HTERT RPE-1 (cell line): Measurements from ENCODE around the gene SHLD1.
"Not testable (repeated sequence)": the region's sequence is repeated elsewhere in the genome, so short reads cannot be mapped to it uniquely, and the experiment has no call there.

Experiments
- in situ Hi-C: fragments of 300-500 bp; cut with MboI; formaldehyde crosslinking; loops from 4 replicates; pipeline ENCODE4 v1.14.3; 2020; ENCODE audit warnings: low sequenced_read_pairs

Gene SHLD1

DNA sequence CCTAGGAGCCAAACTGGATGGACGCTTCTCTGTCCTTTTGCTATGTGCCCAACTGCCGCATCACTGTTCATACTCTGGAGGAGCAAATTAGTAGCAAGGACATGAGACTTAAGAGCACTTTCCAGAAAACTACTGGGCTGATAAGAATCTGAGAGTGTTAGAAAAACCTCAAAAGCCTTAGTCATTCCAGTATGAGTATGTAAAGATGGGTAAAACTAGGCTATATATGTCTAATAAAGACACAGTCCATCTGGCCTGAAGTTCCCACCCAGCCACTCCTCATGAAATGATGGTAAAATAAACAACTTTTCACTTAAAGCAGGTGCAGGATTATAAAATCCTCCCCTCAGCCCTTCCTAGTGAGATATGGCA lies 30.6 kb downstream of the SHLD1 start:
- in situ Hi-C loops: no loop called here

DNA sequence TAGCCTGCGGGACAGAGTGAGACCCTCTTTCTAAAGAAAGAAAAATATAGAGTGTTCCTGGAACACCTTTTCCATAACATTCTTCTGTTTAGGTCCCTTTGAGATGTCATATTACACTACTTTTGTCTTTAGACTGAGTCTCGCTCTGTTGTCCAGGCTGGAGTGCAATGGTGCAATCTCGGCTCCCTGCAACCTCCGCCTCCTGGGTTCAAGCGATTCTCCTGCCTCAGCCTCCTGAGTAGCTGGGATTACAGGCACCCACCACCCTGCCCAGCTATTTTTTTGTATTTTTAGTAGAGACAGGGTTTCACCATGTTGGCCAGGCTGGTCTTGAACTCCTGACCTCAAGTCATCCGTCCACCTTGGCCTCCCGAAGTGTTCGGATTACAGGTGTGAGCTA lies 31.2 kb downstream of the SHLD1 start:
- in situ Hi-C loops: not testable (repeated sequence)

DNA sequence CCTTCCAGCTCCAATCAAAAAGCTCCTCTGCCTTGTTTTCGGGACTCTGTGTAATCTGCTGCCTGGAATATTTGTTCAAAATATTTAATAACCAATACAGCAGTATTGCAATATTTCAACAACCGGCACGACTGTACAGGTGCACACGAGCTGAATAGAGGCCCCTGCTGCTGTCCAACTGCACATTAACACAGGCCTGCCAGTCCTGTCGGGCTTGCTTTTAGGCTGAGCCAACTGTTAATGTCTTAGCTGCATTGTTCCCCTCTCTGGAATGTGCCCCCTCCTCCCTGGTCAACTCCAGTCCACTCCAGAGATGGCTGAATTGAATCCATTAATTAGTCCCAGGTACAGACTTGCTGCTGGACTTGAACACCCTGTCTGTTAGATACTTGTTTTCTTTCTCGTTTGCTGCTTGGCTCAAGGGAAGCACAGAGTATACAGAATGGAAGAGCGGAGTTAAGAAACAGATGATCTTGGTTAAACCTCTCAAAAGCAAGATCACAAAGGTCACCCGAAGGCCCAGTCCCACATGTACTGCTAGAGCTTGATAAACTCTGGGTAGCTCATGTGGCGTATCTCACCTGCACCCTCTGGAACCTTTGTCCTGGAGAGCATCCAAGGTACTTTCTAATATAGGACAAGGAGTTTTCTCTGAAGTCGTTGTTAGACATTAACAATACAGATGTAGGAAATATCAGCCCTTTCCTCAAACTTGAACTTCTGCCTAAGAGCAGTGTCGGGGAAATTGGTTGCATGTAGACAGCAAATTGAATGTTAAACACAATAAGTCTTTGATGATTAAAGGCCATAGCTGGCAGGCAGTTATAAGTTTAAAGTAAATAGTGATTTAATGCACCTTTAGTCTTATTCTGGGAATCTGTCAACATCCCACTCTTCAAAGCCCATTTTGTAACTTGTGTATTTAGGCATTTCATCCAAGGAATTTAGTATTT lies 31.9 kb downstream of the SHLD1 start:
- in situ Hi-C loops: no loop called here

DNA sequence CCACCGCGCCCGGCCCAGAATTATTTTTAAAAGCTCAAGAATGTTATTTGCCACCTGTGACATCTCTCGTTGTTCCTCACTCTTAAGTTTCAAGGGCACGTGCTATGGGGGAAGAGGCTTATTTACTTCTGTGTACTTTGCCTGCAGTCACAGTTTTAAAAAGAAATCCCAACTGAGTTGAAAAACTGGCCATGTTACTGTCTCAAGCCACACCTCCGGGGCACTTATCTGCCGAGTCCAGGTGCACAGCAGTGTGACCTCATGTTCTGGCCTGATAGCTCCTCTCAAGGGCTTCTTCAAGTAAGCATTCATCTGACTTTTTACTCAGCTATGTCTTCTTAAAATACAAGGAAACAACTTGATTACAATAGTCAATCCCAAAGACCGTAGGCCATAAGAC lies 34.5 kb downstream of the SHLD1 start:
- in situ Hi-C loops: no loop called here

DNA sequence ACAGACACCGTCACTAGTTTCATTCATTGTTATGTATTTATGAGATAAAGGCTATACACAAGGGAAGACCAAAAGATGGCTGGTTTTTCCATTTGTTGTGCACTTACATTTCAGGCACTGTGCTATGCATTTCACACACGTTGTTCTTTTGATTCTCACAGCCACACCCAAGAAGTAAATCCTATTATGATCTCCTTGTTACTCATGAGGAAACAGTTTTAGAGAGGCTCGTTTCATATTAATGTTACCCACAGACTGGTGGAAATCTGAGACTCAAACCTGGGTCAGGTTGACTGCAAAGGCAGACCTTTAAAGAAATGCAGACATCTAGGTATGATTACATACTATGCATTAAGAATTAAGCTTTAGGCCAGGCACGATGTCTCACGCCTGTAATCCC lies 34.9 kb downstream of the SHLD1 start:
- in situ Hi-C loops: no loop called here

DNA sequence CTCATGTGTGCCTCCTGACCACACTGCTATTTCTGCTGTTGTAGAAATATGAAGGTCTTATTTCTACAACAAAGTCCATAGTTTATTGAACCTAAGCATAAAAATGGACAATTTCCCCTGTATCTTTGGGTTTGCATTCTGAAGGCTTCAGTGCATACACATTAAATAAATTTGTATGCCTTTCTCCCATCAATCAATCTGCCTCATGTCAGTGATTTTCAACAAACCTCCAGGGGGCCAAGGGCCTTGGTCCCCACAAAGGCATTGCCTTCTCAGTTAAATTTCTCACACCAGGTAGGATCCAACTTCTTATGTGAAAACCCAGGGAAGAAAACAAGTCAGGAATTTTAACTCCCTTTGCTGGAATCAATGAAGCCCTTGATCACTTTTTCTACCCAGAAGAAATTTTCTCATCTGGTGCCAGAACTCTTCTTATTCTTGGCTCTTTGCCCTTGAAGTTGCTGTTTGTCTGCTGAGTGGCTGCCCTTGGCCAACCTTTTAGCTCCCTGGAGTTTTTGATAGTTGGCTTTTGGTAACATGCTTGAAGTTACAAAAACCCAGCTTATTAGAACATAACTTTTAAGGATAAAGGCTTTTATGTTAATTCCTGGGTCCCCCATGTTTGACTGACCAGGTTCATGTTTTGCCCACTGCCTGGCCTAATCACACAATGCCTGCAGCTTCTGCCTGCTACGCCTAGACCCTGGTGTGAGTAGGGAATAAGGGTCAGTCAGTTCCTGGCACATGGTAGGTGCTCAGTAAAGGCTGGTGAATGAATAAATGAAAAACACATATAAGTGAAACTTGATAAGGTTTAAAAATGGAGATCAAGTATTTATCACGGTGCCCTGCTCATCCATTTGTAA lies 37.0 kb downstream of the SHLD1 start:
- in situ Hi-C loops: no loop called here

DNA sequence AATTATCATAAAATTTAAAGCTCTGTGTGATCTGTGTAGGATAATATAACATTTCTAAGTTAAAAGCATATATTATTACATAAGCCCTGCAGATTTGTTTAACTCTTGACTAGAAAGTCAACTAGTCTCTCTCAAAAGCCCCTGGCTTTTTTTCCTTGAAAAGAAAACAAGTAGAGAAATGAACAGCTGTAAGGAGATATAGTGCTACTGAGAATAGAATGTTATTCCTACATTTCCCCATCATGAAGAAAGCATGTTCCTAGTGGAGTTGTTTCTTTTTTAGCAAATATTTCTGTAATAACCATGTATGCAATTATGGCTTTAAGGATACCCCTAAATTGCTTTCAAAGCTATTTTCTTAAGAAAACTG lies 37.6 kb downstream of the SHLD1 start:
- in situ Hi-C loops: no loop called here

DNA sequence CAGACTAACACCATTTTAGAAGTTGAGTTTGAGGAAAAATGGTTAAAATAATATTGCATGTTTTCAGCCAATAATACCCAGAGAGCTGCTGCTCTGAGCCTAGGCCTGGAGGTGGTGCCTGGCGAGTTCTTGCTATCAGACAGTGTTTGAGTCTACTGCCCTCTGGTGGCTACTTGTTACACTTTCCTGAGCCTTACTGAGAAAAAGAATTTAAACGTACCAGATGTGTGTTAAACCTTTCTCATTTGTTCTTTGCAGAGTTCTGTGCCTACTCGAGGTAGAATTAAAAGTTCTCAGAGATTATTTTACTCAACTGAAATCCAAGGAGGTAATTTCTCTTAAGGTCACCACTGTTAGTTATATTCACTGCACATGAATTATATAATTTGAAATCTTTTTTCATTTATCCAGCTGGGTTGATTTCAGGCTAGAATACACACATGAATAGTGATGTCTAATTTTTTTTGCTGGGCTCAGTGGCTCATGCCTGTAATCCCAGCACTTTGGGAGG lies 38.2 kb downstream of the SHLD1 start:
- in situ Hi-C loops: no loop called here

DNA sequence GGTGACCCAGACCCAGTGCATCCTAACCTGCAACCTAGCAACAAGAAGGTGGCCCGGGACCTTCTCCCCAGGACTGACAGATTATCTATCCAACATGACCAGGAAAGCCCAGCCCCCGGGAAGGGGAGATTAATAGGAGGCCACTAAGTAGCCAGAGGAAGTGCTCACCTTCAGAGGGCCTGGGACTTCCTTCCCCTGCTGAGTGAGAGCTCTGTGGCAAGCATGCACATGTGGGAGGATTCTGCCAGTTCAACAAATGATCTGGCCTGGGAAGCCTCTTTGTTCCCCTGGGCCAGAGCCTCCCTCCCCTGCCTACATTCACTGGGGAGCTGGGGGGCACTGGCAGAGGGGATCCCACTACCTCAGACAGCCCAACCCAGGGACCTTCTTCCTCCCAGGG lies 39.6 kb downstream of the SHLD1 start:
- in situ Hi-C loops: no loop called here

DNA sequence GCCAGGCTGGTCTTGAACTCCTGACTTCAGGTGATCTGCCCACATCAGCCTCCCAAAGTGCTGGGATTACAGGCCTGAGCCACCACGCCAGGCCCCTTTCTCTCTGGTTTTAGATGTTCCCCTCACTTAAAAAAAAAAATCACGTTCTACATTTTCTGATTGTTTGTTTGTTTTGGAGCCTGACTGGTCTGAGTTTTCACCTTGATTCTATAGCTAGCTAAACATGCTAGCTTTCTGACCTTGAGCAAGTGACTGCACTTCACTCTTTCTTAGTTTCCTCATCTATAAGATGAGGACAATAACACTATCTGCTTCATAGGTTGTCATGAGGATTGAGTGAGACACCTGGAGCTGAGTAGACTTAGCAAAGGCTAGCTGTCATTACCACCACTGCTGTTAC lies 43.7 kb downstream of the SHLD1 start:
- in situ Hi-C loops: no loop called here

DNA sequence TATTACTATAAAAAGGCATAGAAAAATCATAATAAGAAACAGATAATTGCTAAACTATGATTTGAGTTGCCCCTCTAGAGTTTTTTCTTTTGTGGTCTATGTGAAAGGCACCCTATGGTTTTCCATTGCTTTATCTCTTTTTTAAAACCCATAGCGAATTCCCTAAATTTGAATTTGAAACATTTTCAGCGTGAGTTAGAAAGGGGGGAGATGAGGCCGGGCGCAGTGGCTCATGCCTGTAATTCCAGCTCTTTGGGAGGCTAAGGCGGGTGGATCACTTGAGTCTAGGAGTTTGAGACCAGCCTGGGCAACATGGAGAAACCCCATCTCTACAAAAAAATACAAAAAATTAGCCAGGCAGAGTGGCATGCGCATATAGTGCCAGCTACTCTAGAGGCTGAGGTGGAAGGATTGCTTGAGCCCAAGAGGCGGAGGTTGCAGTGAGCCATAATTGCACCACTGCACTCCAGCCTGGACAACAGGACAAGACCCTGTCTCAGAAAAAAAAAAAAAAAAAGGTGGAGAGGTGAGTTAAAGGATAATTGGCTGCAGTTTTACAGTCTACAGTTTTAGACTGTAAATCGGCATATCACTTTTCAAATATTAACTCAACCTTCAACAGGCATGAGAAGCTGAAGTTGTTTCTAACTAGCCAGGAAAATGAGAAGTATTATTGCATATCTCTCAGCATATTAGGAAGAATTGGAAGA lies 46.3 kb downstream of the SHLD1 start:
- in situ Hi-C loops: no loop called here

DNA sequence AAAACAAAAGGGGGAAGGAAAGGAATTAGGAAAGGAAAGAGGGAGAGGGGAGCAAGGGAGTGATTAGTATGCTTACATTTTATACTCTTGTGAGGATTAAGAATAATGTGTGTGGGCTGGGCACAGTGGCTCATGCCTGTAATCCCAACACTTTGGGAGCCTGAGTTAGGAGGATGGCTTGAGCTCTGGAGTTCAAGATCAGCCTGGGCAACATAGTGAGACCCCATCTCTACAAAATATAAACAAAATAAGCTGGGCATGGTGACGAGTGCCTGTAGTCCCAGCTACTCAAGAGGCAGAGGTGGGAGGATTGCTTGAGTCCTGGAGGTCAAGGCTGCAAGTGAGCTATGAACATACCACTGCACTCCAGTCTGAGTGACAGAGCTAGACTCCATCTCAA lies 47.0 kb downstream of the SHLD1 start:
- in situ Hi-C loops: no loop called here

DNA sequence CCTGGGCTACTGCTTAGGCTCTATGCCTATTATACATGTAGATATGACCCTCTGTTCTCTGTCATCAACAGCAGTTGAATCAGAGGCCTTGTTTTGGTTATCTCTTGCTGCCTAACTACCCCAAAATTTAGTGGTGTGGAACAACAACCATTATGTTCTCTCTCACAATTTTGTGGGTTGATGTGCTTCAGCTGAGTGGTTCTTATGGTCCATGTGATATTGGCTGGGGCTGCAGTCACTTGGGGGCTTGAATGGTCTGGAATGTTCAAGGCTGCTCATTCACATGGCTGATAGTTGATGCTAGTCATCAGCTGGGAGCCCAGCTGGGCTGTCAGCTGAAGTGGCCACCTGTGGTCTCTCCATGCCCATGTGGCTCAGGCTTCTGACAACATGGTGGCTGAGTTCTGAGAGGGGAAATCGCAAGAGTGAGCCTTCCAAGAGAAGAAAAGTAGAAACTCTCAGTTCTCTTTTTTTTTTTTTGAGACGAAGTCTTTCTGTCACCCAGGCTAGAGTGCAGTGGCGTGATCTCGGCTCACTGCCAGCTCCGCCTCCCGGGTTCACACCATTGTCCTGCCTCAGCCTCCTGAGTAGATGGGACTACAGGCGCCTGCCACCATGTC lies 47.8 kb downstream of the SHLD1 start:
- in situ Hi-C loops: no loop called here

DNA sequence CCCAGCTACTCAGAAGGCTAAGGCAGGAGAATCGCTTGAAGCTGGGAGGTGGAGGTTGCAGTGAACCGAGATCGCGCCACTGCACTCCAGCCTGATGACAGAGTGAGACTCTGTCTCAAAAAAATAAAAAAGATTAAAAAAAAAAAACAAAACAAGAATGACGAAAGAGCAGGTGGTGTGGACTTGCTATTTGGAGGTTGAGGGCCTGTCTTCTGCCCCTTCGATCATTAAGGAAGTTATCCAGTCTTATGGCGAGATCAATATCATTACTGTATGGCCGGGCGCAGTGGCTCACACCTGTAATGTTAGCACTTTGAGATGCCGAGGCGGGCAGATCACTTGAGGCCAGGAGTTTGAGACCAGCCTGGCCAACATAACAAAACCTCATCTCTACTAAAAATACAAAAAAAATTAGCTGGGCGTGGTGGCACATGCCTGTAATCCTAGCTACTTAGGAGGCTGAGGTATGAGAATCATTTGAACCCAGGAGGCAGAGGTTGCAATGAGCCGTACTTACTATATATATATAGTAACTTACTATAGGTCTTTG lies 53.6 kb downstream of the SHLD1 start:
- in situ Hi-C loops: not testable (repeated sequence)

DNA sequence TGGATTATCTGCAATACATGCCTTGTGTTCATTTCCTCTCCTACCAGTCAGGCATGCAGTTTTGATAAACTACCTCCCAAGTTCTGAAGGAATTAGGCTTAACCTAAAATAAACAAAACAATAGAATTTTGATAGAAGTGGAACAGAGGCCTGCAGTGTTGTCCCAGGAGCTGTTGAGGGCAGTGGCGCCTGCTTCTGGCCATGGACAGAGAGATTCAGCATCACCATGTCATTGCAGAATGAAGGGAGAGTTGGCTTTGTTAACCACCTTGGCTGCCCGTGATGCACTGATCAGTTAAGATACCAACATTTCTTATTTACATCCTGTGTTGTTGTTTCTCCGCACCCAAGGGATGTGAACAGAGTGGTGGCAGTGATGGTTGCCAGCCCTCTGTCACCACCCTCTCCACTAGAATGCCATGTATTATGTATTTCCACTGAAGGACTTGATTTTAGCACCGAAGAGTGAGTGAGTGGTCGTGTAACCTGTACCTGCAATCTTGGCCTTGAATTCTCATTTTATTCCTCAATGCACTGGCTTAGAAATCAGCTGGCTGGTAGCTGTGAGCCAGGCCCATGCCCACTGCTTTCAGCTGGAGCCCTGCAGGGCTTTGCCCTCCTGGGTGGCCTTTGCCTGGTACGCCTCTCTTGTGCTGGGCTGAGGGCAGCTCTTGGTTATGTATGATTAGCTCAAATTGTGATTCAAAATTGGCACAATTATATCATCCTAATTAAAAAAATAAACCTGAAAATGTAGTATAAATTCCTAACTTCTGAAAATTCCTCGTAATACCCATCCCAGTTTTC lies 56.5 kb downstream of the SHLD1 start:
- in situ Hi-C loops: no loop called here

DNA sequence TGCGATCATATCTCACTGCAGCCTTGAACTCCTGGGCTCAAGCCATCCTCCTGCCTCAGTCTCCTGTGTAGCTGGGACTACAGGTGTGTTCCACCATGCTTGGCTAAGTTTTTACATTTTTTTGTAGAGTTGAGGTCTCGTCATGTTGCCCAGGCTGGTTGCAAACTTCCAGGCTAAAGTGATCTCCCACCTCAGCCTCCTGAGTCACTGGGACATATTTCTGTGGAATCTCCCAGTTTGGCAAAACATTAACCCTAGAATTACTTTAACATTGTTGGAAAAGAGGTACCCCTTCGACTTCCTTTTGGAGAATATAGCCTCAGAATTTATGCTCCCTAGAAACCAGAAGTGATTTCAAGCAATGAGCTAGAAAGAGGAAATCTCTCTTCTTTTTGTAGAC lies 57.2 kb downstream of the SHLD1 start:
- in situ Hi-C loops: no loop called here

DNA sequence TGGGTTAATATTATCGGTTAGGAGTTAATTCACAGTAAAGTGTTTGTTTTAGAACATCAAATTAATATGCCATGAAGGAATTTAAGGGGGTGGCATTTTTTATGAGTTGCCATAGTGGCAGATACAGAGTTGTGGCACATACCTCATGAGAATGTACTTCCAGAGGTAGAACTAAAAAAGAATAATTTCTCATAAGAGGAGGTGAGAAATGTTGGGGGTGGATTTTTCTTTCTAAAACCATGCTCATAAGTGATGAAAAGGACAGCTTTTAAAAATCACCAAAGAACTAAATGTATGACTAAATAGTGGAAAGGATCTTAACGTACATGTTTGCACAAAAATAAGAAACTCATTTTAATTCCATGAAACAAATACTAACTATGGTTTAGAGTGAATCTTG lies 58.7 kb downstream of the SHLD1 start:
- in situ Hi-C loops: no loop called here

DNA sequence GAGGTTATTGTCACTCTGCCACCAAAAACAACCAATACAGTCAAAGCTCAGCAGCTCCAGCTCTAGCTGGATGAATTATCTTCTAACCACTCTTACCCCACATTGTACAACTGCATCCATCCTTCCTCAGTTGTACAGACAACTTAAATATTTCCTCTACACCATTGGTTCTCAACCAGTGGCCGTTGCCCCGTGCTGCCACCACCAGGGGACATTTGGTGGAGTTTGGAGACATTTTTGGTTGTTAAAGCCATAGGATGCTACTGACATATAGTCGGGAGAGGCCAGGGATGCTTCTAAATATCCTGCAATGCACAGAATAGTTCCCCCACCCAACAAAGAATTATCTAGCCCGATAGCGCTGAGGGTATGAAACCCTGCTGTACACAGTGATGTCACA lies 59.3 kb downstream of the SHLD1 start:
- in situ Hi-C loops: no loop called here

DNA sequence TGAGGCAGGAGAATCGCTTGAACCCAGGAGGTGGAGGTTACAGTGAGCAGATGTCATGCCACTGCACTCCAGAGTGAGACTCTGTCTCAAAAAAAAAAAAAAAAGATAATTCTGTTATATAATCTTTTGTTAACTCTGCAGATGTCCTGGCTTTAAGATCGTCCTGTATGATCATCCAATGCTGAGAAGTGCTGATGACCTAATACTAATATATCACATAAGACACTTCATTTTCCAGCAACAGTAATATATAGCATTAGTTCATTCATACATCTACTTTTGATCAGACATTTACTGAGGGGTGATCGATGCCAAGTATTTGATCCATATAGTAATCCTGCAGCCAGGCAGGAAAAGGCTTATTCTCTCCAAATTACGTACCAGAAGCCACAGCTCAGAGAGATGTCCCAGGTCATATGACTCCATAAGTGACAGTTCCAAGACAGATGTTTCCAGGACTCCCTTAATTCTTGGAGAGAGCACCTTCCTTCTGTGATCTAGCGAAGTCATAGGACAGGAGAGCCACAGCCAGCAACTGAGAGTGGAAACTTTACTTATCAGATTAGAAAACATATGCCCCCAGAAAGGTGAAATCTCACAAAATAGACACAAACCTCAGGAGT lies 60.7 kb downstream of the SHLD1 start:
- in situ Hi-C loops: no loop called here
